Hepatocyte (in vitro differentiated cells): ENCODE data around the gene GPHN.

ENCODE experiments used
- EZH2 ChIP-seq: fragments of 200-600 bp; sonication (generic); IDR thresholded peaks from 2 replicates; pipeline ENCODE4 v1.6.1; 2016; ENCODE audit warnings: antibody characterized with exemption, mild to moderate bottlenecking, borderline replicate concordance
- EZH2phosphoT487 ChIP-seq: fragments of 200-600 bp; sonication (generic); IDR thresholded peaks from one replicate; pipeline ENCODE4 v1.6.1; 2018; ENCODE audit warnings: antibody characterized with exemption, mild to moderate bottlenecking, low read depth, moderate library complexity; ENCODE audit not compliant: unreplicated experiment, severe bottlenecking
- TF ChIP-seq, protein P1 (sequence below): fragments of 200-600 bp; sonication (generic); IDR thresholded peaks from 2 replicates; pipeline ENCODE4 v1.5.1; 2016; ENCODE audit warnings: antibody characterized with exemption, mild to moderate bottlenecking; ENCODE audit not compliant: poor library complexity

DNA sequence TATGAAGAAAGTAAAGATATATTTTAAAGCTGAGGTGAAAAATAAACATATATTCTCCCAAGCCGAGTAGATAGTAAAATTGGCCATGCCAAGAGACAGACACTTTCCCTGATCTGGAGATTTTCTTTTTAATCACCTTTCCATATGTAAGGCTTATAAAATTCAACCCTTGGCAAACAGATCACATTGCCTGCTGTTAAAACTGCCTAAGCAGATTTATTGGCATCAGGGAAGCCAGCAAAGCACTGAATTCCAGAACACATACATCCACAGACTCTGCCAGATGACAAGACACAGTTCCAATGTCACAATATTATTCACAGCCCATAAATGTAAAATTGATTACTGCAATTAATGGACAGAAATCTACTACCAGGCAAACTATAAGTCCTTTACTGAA, 603.1 kb downstream of the GPHN start:
- TF ChIP-seq EZH2 (no peak), EZH2phosphoT487 (no peak)
- TF ChIP-seq, protein P1, sequence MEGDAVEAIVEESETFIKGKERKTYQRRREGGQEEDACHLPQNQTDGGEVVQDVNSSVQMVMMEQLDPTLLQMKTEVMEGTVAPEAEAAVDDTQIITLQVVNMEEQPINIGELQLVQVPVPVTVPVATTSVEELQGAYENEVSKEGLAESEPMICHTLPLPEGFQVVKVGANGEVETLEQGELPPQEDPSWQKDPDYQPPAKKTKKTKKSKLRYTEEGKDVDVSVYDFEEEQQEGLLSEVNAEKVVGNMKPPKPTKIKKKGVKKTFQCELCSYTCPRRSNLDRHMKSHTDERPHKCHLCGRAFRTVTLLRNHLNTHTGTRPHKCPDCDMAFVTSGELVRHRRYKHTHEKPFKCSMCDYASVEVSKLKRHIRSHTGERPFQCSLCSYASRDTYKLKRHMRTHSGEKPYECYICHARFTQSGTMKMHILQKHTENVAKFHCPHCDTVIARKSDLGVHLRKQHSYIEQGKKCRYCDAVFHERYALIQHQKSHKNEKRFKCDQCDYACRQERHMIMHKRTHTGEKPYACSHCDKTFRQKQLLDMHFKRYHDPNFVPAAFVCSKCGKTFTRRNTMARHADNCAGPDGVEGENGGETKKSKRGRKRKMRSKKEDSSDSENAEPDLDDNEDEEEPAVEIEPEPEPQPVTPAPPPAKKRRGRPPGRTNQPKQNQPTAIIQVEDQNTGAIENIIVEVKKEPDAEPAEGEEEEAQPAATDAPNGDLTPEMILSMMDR, result no peak
